Forelimb muscle (tissue), 1 donor: ENCODE measurements around the gene PRDX6. TPM values are rescaled to one million over a fixed set of nuclear protein-coding genes. Genes with fewer than 3 reads are reported as not detected.
"Not testable (repeated sequence)": the region's sequence is repeated elsewhere in the genome, so short reads cannot be mapped to it uniquely, and the experiment has no call there.

ENCODE experiments used
- DNase-seq: peaks from one replicate; pipeline ENCODE4 v3.0.0-alpha.2; 2013; ENCODE audit warnings: low read depth
- polyA plus RNA-seq: library from polyadenylated mRNA; unstranded; fragments of 120-200 nt; gene quantifications from one replicate; pipeline ENCODE4 v1.2.1, GENCODE V29; 2013; ENCODE audit not compliant: insufficient read length

PRDX6 gene
- polyA plus RNA-seq, 1 donor: 522 TPM

- DNase-seq: no peak
These were observed 19.7 kb downstream of the PRDX6 start for GRCh38 chr1:173496757-173497320.

GRCh38 chr1:173499729-173500128, 22.6 kb downstream of the PRDX6 start:
- DNase-seq: no peak

- no peak for DNase-seq
These were observed 25.0 kb downstream of the PRDX6 start for GRCh38 chr1:173502104-173502503.

DNA sequence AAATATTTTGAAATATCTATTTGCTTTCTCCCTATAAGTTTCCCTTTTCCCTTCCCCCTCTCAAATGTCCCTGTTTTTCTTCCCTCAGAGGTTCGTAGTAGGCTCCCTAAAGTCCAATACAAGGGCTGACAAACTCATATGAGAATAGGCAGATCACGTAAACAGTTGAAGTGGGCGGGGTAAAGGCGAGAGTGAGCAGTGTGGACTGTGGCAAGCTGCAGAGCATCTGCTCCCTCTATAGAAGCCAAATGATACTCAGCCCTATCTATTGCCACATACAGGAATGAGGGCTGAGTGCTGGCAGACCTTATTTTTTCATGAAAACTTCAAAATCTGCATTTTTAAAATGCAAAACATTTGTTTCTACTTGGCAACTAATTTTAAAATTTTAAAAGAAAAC, 26.3 kb downstream of the PRDX6 start:
- no peak for DNase-seq

DNA sequence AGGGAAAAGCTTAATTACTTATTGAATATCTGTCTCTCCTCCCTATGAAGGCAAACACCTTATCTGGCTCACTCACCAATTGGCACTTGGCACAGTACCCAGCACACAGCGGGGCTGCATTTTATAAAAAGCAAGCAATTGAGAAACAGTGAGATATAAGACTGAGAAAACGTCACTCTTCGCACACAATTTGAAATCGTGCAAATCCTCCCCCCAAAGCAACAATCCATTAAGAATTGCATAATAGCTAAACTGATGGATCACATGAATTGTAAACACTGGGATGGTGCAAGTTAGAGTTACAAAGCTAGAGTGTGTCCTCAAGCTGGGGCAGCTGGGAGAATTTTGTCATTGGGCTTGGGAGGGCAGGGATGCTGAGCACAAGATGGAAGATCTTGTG, 27.1 kb downstream of the PRDX6 start:
- no peak for DNase-seq

- DNase-seq: no peak
These were observed 28.3 kb downstream of the PRDX6 start for GRCh38 chr1:173505391-173505790.

GRCh38 chr1:173506437-173506836, 29.3 kb downstream of the PRDX6 start:
- DNase-seq: no peak

DNA sequence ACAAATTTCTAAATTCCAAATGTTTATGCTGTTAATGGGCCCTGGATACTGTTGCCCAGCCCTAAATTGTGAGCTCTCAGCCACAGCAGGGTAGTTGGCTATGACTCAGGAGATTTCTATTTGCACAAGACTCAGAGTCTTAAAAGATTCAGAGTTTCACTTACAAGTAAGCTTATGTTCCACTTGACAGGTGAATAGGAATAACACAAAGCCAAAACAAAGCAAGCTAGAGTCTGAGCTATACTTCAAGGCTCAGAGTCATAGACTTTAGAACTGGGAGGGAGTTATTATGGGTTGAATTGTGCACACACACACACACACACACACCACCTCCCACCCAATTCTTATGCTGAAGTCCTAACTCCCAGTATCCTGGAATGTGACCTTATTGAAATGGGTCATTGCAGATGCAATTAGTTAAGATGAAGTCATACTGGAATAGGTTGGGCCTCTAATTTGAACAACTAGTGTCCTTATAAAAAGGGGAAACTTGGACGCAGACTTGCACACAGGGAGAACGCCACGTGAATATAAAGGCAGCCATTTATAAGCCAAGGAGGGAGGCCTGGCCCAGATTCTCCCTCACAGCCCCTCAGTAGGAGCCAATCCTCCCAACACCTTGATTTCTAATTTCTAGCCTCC, 30.2 kb downstream of the PRDX6 start:
- no peak for DNase-seq

- no peak for DNase-seq
These were observed 30.7 kb downstream of the PRDX6 start for GRCh38 chr1:173507847-173508209.

DNA sequence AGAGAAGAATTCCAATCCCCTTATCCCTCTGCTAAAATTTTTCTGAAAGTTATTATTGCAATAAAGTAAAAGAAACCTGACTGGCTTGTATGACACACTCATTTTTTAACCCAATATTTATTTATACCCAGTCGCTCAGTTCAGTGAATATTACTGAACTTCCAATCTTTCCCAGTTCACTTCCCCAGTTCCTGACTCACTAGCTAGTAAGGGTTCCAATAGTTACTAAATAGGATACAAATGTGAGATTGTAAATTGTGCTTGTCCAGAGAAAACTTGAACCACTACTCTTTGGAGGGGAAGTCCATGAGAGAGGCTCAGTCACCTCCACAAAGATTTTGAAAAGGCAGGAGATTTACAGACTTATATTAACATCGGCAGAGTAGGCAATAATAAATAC, 31.4 kb downstream of the PRDX6 start:
- no peak for DNase-seq

DNA sequence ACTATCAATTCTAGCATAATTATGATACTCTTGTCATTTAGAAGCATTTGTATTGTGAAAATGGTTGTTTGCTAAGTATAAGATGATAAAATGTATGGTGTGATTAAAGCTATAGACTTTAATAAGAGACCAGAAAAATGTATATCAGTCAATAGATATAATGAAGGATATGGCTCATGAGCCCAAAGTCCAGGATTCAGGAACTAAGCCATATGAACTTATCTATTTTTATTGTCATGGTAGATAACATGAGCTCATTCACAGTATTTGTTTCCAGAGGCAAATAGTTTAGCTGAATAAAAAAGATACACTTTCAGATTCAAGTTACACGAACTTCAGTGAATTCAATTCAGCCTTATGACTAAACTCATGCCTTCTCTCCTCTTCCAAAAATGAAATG, 32.7 kb downstream of the PRDX6 start:
- DNase-seq: no peak

DNA sequence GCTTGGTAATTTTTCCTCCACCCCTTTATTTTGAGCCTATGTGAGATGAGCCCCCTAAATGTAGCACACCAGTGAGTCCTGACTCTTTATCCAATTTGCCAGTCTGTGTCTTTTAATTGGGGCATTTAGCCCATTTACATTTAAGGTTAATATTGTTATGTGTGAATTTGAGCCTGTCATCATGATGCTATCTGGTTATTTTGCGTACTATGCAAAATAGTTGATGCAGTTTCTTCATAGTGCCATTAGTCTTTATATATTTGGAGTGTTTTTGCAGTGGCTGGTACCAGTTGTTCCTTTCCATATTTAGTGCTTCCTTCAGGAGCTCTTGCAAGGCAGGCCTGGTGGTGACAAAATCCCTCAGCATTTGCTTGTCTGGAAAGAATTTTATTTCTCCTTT, 37.4 kb downstream of the PRDX6 start:
- DNase-seq: not testable (repeated sequence)

- no peak for DNase-seq
These were observed 43.7 kb downstream of the PRDX6 start for GRCh38 chr1:173520799-173521198.

DNA sequence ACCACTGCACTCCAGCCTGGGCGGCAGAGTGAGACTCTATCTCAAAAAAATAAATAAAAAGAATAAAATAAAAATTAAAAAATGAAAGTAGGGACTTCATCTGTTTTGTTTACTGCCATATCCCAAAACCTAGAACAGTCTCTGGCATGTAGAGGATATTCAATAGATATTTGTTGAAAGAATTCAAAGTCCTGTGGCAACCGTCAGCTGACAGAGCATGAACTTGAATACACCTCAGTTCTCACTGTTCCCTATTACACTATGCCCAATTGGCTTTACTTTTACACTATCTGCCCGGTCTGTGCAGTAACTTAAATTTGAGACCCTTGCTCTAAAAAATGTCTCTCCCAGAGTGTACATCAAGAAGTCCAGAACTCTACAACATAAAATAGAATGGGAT, 46.2 kb downstream of the PRDX6 start:
- no peak for DNase-seq

DNA sequence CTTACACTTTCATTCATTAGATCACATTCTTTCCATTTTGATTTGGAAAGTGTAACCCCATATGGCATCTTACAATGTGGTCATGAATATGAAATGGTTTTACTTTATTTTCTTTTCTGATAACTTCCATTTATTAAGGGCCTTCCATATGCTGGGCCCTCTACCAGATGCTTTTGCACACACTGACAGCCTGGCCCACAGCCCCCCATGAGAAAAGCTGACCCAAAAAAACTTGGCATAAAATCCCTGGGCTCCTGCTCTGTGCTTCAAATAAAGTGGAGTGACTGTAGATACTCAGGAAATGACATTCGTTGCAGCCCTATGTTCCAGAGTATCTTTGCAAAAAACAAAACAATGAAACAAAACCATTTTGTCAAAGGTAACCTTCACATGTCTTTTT, 48.8 kb downstream of the PRDX6 start:
- DNase-seq: no peak

- no peak for DNase-seq
These were observed 50.2 kb downstream of the PRDX6 start for GRCh38 chr1:173527151-173527826.

DNA sequence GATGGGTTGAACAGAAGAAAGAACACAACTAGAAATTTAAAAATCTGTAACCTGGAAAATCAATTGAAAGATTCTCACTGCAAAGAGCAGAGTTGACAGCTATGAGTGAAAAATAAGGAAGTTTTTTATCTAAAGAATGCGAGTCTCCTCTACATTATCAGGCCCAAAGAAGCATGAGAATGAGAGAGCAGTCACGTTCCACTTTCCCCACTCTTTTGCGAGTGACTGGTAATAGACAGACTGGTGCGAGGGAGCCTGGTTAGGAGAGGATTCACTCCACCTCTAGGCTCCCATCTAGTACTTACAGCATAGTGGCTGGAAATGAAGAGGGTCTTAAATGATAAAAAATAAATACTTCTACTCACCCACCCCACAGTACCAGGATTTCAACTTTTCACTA, 52.0 kb downstream of the PRDX6 start:
- no peak for DNase-seq

GRCh38 chr1:173530795-173531693, 53.9 kb downstream of the PRDX6 start:
- no peak for DNase-seq

DNA sequence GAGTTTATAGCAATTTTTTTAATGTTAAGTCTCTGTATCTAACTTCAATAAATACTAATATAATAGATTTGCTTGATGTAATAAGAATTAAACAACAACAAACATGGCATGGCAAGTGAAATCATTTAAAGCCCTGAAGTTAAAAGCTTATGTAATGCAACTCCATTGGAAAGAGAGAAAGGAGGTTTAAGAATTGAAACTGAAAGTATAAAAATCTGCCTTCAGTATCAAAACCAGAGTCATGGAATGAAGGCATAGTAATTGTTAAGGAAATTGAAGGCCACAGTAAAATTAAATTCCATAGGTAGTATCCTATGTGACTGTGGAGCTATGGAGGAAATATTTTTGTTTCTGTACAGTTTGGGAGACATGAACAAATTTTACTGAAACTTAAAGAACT, 55.1 kb downstream of the PRDX6 start:
- no peak for DNase-seq

DNA sequence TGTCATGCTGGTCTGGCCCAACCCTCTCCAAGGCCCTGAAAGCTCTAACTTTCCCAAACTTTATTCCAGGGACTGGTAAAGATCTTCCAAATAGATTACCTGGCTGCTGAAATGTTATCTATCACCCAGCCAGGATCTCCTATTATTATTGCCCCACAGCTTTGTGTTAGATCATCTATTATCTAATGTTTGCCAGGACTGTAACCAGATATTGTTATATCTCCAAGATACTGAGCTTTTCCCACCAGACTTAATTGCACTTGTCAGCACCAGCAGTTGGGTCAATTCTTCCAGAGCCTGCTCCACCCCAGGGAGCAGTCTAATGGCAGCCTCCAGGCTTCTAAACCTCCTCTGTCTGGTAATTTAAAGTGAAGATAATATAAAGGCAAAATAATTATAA, 59.1 kb downstream of the PRDX6 start:
- no peak for DNase-seq
